Fibroblast of lung (primary cell): ENCODE results near the gene DENND1A. TPM values are rescaled to one million over a fixed set of nuclear protein-coding genes. Genes with fewer than 3 reads are reported as not detected.

Experiments used
- DNase-seq, 2 donors: peaks; one replicate each; pipeline versions ENCODE4 v3.0.0 to v3.0.0-alpha.2; 2010; ENCODE audit warnings: low read depth in 2 of 2
- H2AFZ ChIP-seq: 2 replicates; pipeline ENCODE4 v1.5.1; 2012; ENCODE audit warnings: low read length, control low read depth, inconsistent platforms
- H3K27ac ChIP-seq: 2 replicates; pipeline ENCODE4 v1.5.1; 2011; ENCODE audit warnings: low read length, control low read depth; ENCODE audit not compliant: insufficient read depth
- H3K27me3 ChIP-seq: 2 replicates; pipeline ENCODE4 v1.5.1; 2011; ENCODE audit warnings: mild to moderate bottlenecking, low read length; ENCODE audit not compliant: control insufficient read depth, insufficient read depth
- H3K36me3 ChIP-seq: 2 replicates; pipeline ENCODE4 v1.5.1; 2011; ENCODE audit warnings: low read length; ENCODE audit not compliant: control insufficient read depth, insufficient read depth
- H3K4me1 ChIP-seq: 2 replicates; pipeline ENCODE4 v1.5.1; 2011; ENCODE audit warnings: low read length; ENCODE audit not compliant: control insufficient read depth, insufficient read depth; ENCODE audit errors: extremely low read depth
- H3K4me2 ChIP-seq: 2 replicates; pipeline ENCODE4 v1.5.1; 2011; ENCODE audit warnings: low read length, control low read depth; ENCODE audit not compliant: insufficient read depth; ENCODE audit errors: extremely low read depth
- H3K4me3 ChIP-seq, 4 experiments: fragments of 200-600 bp in 1 of 4; sonication (generic) in 1 of 4; replicated peaks in 1 of 4; 2 replicates each; pipeline ENCODE4 v1.5.1; 2011 to 2016; ENCODE audit warnings: low read length in 4 of 4, low read depth in 3 of 4, mild to moderate bottlenecking in 3 of 4, control low read depth in 2 of 4, inconsistent platforms in 1 of 4, mixed read lengths in 1 of 4; ENCODE audit not compliant: insufficient read depth in 1 of 4; ENCODE audit errors: control extremely low read depth in 1 of 4
- H3K79me2 ChIP-seq: 2 replicates; pipeline ENCODE4 v1.5.1; 2012; ENCODE audit warnings: mild to moderate bottlenecking, low read length, inconsistent platforms; ENCODE audit not compliant: control insufficient read depth, insufficient read depth
- H3K9ac ChIP-seq: 2 replicates; pipeline ENCODE4 v1.5.1; 2011; ENCODE audit warnings: mild to moderate bottlenecking, low read length, control low read depth; ENCODE audit not compliant: insufficient read depth
- H3K9me3 ChIP-seq: 2 replicates; pipeline ENCODE4 v1.5.1; 2012; ENCODE audit warnings: low read depth, low read length; ENCODE audit not compliant: control insufficient read depth, insufficient read depth
- H4K20me1 ChIP-seq: 2 replicates; pipeline ENCODE4 v1.5.1; 2011; ENCODE audit warnings: low read length; ENCODE audit not compliant: control insufficient read depth, insufficient read depth; ENCODE audit errors: extremely low read depth
- EZH2 ChIP-seq: IDR thresholded peaks from 2 replicates; pipeline ENCODE4 v1.5.1; 2012; ENCODE audit warnings: low read length, control low read depth, mild to moderate bottlenecking; ENCODE audit errors: missing control alignments
- polyA plus RNA-seq, 2 donors: library from polyadenylated mRNA; depleted of rRNA in 1 of 2; stranded (reverse) in 1 of 2; unstranded in 1 of 2; fragments of >200 nt; gene quantifications; 2 replicates each; pipeline ENCODE4 v1.2.1, GENCODE V29; 2011 to 2012; ENCODE audit warnings: missing spikeins in 1 of 2
- total RNA-seq: library from RNA; depleted of rRNA; stranded (reverse); fragments of >200 nt; gene quantifications from 2 replicates; pipeline ENCODE4 v1.2.1, GENCODE V29; 2014
- TF ChIP-seq, protein P1 (sequence below), 2 donors: IDR thresholded peaks in 1 of 2; conservative IDR thresholded peaks in 1 of 2; 1 replicate in 1 of 2; 2 replicates in 1 of 2; pipeline ENCODE4 v1.5.1; 2011 to 2012; ENCODE audit warnings: low read length in 2 of 2, control low read depth in 1 of 2, inconsistent platforms in 1 of 2, low read depth in 1 of 2, mild to moderate bottlenecking in 1 of 2

The DENND1A gene
- total and polyA plus RNA-seq, 2 donors (not counting 1 experiment from before 2014, with no cell fraction given): 13.0 to 18.3 TPM

DNA sequence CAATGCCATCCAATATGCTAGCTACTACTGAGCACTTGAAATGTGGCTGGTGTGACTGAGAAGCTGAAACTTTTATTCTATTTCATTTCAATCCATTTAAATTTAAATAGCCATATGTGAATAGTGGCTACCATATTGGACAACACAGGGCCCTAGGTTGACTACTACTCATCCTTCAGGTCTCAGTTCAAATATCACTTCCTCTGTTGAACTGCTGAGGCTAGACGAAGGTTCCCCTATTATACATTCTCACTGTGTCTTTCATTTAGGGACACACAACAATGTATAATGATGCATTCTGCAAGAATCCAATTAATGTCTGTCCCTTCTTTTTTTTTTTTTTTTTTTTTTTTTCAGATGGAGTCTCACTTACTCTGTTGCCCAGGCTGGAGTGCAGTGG is 365.3 kb downstream of the DENND1A start:
- DNase-seq: no peak
- Histone ChIP-seq H3K9me3 (no peaks in the 10 kb centered on the region), H3K9ac (no peak overlapping the region), H3K36me3 (no peaks in the 10 kb centered on the region), H3K4me2 (no peak overlapping the region), H3K27me3 (no peaks in the 10 kb centered on the region), H3K4me1 (peaks cover 2% of the 10 kb centered on the region), H2AFZ (no peak overlapping the region), H3K27ac (no peak overlapping the region), H4K20me1 (no peaks in the 10 kb centered on the region), H3K79me2 (no peaks in the 10 kb centered on the region), H3K4me3 (no peak overlapping the region)
- no peak for TF ChIP-seq EZH2
- TF ChIP-seq, protein P1, sequence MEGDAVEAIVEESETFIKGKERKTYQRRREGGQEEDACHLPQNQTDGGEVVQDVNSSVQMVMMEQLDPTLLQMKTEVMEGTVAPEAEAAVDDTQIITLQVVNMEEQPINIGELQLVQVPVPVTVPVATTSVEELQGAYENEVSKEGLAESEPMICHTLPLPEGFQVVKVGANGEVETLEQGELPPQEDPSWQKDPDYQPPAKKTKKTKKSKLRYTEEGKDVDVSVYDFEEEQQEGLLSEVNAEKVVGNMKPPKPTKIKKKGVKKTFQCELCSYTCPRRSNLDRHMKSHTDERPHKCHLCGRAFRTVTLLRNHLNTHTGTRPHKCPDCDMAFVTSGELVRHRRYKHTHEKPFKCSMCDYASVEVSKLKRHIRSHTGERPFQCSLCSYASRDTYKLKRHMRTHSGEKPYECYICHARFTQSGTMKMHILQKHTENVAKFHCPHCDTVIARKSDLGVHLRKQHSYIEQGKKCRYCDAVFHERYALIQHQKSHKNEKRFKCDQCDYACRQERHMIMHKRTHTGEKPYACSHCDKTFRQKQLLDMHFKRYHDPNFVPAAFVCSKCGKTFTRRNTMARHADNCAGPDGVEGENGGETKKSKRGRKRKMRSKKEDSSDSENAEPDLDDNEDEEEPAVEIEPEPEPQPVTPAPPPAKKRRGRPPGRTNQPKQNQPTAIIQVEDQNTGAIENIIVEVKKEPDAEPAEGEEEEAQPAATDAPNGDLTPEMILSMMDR (conservative IDR thresholded peaks at IDR 0.05 in 1 of 2, IDR thresholded peaks at IDR 0.05 in 1 of 2; ENCODE audit: low read depth in 1 of 2, low read length in 2 of 2): no peak

- peak; percentile 83 to 98 for DNase-seq
- H3K9ac ChIP-seq: no peak overlapping the region
- no peaks in the 10 kb centered on the region for H3K36me3 ChIP-seq
- H2AFZ ChIP-seq: no peak overlapping the region
- no peaks in the 10 kb centered on the region for H3K79me2 ChIP-seq
- H3K27ac ChIP-seq: peak overlapping the region; percentile 34
- H3K4me2 ChIP-seq: peak overlapping the region; percentile 33
- H3K9me3 ChIP-seq: no peaks in the 10 kb centered on the region
- H3K4me1 ChIP-seq: no peaks in the 10 kb centered on the region
- no peaks in the 10 kb centered on the region for H4K20me1 ChIP-seq
- H3K4me3 ChIP-seq: no peak overlapping the region
- no peak for TF ChIP-seq EZH2
- TF ChIP-seq, protein P1 (conservative IDR thresholded peaks at IDR 0.05 in 1 of 2, IDR thresholded peaks at IDR 0.05 in 1 of 2; ENCODE audit: low read depth in 1 of 2, low read length in 2 of 2): no peak
- H3K27me3 ChIP-seq: no peaks in the 10 kb centered on the region
Measured at GRCh38 chr9:123562844-123563346, 367.0 kb downstream of the DENND1A start.

DNA sequence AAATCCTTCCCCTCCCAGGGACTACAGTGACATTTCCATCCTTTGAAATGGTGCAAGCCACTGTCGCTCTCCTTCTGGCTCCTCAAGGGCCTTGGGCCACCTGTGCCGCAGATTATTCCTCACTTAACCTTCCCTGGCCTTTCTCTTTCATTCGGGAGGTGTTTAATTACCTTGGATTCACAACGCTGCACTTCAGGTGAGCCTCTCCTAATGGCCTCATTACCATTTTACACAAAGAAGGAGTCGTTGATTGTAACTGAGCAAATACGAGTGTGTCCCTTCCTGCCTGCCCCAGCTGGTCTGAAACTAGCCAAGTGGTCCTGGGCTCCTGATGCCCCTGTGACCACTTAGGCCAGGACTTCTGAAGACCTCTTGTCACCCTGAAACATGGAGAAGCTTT is 368.9 kb downstream of the DENND1A start:
- no peak overlapping the region for H2AFZ ChIP-seq
- no peak overlapping the region for H3K4me2 ChIP-seq
- H3K27ac ChIP-seq: no peak overlapping the region
- no peaks in the 10 kb centered on the region for H3K9me3 ChIP-seq
- H3K36me3 ChIP-seq: peaks cover 2% of the 10 kb centered on the region
- no peaks in the 10 kb centered on the region for H3K79me2 ChIP-seq
- H4K20me1 ChIP-seq: no peaks in the 10 kb centered on the region
- no peak for DNase-seq
- H3K27me3 ChIP-seq: no peaks in the 10 kb centered on the region
- TF ChIP-seq, protein P1 (conservative IDR thresholded peaks at IDR 0.05 in 1 of 2, IDR thresholded peaks at IDR 0.05 in 1 of 2; ENCODE audit: low read depth in 1 of 2, low read length in 2 of 2): no peak
- TF ChIP-seq EZH2: no peak
- no peak overlapping the region for H3K9ac ChIP-seq
- no peak overlapping the region for H3K4me3 ChIP-seq
- no peaks in the 10 kb centered on the region for H3K4me1 ChIP-seq
